Gastroesophageal sphincter (tissue), 4 donors: ENCODE data around the gene RBM24. TPM values are rescaled to one million over a fixed set of nuclear protein-coding genes. Genes with fewer than 3 reads are reported as not detected.

Source experiments
- total RNA-seq, 4 donors: library from RNA; depleted of rRNA; stranded (reverse); fragments of >200 nt; gene quantifications; one replicate each; pipeline ENCODE4 v1.1.0, GENCODE V29; 2016

Gene RBM24
- total RNA-seq, 4 donors from 2014 or later, result 4.7 to 32.0 (median 23.5) TPM

Other genes with a start within 250 kb of the RBM24 start
- gene STMND1, start 179.3 kb upstream of the RBM24 start, total RNA-seq, result not detected
- gene CAP2, start 112.2 kb downstream of the RBM24 start, total RNA-seq, result 10 to 100 TPM; 28.5 to 66.5 (median 59.0) TPM